GM23248 (cell line): ENCODE results near the gene CREG1.

Source experiments
- EZH2 ChIP-seq: fragments of 200-600 bp; sonication (generic); IDR thresholded peaks from 2 replicates; pipeline ENCODE4 v1.6.1; 2018; ENCODE audit warnings: antibody characterized with exemption, mild to moderate bottlenecking; ENCODE audit not compliant: insufficient read depth, poor library complexity, severe bottlenecking
- EZH2phosphoT487 ChIP-seq: fragments of 200-600 bp; sonication (generic); IDR thresholded peaks from 2 replicates; pipeline ENCODE4 v1.6.1; 2018; ENCODE audit warnings: antibody characterized with exemption, moderate library complexity, mild to moderate bottlenecking, low read depth; ENCODE audit not compliant: insufficient read depth

GRCh38 chr1:167526667-167527383 lies 26.7 kb downstream of the CREG1 start:
- TF ChIP-seq EZH2 (no peak), EZH2phosphoT487 (no peak)
